ENCODE measurements around the gene CNTFR.

GRCh38 chr9:34579808-34580163 is 9.7 kb downstream of the CNTFR start:
- no peak for TF ChIP-seq CTCF (IDR thresholded peaks at IDR 0.05 in 8 of 11, conservative IDR thresholded peaks at IDR 0.05 in 3 of 11)
- no peak for TF ChIP-seq POLR2A (IDR thresholded peaks at IDR 0.05)
- no peak for TF ChIP-seq POLR2AphosphoS5 (IDR thresholded peaks at IDR 0.05)
